ENCODE data around the gene PTGIS.

PTGIS gene

GRCh38 chr20:49595346-49595745, 27.4 kb upstream of the PTGIS start:
- DNase-seq, result no peak

GRCh38 chr20:49594931-49595315, 27.0 kb upstream of the PTGIS start:
- no peak for DNase-seq

DNA sequence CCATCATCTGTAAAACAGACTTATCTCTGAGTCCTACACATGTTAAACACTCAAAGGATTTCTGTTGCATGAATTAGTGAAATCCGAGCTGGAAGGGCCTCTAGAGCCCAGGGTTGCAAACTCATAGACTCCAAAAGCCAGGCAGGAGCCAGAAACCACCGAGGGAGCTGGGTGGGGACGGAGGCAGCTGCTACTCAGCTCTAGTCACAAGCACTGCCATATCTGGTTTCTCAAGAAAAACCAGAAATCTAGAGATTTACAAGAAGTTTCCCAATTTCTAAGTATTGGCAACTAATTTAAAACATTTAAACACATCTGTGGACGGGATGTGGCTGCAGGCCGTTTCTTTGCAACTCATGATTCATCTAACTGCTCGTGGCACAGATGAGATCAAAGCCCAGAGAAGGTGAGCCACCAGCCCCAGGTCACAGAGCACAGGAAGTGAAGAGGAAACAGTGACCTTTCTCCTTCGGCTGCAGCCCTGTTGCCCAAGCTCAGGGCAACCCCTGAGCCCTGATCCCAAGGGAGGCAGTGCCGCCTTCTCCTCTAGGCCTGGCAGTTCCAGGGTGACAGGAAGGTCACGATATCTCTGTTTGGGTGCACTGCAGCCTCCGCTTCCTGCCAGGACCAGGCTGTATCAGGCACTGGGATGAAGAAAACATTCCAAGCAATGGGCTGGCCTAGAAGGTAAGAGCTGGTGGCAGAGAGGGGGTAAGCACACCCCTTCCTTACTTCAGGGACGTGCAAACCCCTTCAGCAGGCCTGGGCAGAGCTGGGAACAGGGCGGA, 26.4 kb upstream of the PTGIS start:
- peak; percentile 85 for DNase-seq

DNA sequence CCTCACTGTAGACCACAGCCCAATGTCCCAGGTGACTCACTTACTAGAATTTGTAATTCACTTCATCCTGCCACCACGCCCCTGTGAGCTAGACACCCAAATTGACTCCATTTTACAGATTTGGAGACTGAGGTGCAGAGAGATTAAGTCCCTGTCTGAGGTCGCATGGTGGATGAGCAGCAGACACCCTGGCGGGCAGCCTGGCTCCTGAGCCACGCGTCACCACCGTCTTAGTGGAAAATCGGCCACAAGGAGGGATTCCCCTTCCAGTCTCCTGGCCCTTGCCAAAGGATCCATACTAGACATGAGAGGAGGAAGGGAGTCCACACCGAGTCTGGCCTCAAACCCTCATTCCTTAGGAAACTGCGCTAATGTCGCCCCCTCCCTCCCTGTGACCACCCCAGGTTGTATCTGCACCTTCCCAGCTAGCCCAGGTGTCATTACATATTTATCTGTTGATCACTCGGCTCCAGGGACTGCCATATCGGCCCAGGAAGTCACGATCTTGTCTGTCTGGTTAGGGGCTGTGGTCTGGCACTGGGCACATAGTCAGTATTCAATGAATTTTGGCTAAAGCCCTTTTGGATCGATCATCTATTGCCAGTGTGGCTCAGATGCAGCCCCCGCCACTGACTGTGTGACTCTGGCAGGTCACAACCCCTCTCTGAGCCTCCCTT, 25.7 kb upstream of the PTGIS start:
- no peak for DNase-seq

DNA sequence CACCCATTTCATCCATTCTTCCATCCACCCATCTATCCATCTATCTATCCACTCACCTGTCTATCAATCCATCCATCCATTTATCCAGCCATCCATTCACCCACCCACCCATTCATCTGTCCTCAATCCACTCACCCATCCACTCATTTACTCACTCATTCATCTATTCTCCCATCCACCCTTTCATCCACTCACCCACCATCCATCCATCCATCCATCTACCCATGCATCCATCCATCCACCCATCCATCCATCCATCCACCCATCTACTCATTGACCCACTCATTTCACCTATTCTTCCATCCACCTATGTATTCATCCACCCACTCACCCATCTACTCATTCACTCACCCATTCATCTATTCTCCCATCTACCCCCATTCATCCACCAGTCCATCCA, 24.2 kb upstream of the PTGIS start:
- DNase-seq, result no peak

GRCh38 chr20:49591217-49591865, 23.4 kb upstream of the PTGIS start:
- peak; percentile 47 for DNase-seq

DNA sequence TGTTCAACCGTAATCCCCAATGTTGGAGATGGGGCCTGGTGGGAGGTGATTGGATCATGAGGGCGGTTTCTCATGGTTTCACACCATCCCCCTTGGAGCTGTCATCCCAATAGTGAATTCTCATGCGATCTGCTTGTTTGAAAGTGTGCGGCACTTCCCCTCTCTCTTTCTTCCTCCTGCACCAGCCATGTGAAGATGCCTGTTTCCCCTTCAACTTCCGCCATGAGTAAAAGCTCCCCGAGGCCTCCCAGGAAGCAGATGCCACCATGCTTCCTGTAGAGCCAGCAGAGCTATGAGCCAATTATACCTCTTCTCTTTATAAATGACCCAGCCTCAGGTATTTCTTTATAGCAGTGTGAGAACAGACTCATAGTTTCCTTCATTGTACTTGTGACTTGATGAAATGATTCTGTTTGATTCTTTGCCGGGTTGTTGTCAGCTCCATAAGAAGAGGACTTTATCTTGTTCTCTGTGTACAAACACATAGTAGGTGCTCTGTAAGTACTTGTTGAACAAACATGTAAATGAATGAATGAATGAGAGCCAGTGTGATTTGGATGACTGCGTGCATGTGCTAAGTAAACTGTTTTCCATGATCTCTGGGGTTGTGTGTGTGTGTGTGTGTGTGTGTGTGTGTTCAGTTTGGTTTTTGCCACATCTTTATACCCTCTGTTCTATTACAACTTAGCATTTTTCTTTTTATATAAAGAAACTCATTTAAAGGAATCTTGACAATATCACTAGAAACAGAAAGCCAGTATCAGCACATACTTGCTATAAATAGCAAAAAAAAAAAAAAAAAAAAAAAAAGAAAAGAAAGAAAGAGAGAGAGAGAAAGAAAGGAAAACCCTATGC, 22.5 kb upstream of the PTGIS start:
- no peak for DNase-seq

DNA sequence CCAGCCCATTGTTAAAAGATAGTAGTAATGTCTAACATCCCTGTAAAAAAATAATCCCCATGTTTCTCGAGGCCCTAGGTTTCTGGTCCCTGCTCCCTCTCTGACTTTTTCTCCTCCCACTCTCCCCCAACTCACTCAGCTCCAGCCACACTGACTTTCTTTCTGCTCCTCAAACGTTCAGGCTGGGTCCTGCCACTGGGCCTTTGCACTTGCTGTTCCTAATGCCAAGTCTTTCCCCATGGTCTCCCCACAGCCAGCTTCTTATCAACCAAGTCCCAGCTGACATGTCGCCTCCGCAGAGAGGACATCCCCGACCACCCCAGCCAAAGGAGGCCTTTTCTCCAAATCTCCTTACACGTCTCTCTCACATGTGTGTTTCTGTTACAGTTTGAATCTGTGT, 21.8 kb upstream of the PTGIS start:
- DNase-seq, result no peak

DNA sequence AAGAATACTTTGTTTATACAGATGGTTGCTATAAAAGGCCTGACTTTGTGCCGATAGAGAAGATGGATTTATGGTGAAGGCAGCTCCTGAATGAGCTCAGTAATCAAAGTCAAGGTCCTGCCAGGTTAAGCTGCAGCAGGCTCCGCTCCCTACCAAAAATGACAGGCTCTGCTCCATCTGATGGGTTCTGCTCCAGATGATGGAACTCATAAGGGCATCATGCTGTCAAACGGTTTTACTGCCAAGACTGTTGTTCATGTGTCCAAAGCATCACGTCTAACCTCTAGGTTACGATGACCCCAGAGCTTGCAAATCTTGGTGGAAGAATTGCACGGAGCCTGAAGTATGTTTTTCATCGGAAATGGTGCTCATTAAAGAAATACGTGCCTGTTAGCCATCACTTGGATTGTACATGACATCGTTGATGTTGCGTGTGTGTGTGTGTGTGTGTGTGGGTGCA, 19.2 kb upstream of the PTGIS start:
- DNase-seq, result no peak

DNA sequence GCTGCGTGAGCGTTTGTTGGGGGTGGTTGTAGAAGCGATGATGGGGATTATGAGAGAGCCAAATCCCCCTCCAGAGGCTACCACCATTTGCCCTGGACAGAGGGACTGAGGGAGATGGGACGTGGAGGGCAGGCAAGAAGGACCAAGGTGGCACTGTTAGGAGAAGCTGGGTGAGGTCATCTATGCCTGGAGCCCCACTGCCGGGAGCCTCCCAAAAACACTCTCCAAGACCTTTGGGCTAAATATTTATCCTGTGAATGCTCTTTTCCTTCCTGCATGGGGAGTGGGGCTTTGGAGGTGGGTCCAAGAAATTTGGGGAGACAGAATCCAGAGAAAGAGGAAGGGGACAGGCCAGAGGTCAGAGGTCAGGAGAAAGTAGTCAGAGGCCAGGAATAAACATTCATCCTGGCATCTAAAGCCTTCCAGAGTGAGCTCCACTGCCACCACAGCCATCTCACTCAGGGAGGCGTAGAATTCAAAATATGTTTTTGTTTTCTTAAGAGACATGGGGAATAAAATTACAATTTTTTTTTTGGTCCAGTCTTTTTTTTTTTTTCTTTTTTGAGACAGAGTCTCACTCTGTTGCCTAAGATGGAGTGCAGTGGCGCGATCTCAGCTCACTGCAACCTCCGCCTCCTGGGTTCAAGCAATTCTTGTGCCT, 17.8 kb upstream of the PTGIS start:
- DNase-seq, result no peak

DNA sequence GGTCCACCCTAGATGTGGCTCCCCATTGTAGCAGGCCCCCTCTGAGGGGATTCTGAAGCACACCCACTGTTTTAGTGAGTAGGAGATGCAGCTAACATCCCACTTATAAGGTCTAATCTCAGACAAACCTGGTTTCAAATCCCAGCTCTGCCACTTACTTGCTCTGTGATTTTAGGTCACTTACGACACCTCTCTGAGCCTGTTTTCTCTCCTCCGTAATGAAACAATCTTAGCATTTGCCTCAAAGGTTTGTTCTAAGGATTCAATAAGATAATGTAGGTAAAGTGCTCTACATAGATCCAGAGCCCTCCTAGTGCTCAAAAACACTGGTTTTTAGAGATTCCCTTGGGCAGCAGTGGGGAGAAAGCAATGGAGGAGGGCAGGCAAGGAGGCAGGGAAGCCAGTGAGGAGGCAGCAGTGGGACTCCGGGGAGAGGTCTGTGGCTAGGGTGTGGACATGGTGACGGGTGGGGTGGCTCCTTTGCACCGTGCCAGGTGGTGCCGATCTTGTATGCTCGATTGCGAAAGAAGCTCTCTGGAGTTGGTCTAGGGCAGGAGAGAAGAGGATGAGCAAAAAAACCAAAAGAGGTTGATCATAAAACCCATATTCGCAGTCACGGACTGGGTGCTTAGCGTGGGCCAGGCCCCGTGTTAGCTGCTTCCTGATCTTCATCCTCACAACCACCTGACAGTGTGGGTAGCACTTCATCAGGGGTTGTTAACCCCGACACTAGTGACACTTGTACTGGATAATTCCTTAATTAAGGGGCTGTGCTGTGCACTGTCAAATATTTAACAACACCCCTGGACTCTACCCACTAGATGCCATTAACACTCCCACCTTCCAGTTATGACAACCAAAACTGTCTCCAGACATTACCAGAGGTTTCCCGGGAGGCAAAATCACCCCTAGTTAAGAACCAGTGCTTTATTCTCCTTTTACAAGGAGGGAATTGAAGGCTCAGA, 16.8 kb upstream of the PTGIS start:
- DNase-seq, result no peak

- DNase-seq, result peak; percentile 91
Observed at GRCh38 chr20:49583669-49584417, 15.9 kb upstream of the PTGIS start.

GRCh38 chr20:49583343-49583668, 15.4 kb upstream of the PTGIS start:
- DNase-seq, result no peak

DNA sequence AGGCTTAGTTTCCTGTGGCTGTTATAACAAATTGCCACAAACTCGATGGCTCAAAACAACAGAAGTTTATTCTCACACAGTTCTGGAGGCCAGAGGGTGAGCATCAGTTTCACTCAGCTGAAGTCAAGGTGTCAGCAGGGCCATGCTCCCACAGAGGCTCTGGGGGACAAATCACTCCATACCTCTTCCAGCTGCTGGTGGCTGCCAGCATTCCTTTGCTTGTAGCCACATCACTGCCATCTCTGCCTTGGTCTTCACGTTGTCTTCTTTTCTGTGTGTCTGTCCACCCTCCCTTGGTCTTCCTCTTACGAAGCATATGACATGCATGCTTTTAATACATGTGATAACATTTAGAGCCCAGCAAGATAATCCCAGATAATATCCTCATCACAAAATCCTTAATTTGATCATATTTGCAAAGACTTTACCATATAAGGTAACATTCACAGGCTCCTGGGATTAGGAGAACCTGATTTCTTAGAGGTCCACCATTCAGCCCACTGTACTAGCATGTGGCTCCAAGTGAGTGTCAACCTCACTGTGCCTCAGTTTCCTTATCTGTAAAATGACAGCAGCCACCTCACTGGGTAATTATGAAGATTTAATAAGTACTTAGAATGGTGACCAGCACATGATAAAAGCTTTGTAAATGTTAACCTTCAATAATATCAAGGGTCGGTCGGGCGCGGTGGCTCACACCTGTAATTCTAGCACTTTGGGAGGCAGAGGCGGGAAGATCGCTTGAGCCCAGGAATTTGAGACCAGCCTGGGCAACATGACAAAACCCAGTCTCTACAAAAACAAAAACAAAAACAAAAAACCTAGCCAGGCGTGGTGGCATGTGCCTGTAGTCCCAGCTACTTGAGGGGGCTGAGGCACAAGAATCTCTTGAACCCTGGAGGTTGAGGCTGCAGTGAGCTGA, 14.7 kb upstream of the PTGIS start:
- DNase-seq, result no peak

- DNase-seq, result no peak
Observed at GRCh38 chr20:49581482-49581881, 13.5 kb upstream of the PTGIS start.

DNA sequence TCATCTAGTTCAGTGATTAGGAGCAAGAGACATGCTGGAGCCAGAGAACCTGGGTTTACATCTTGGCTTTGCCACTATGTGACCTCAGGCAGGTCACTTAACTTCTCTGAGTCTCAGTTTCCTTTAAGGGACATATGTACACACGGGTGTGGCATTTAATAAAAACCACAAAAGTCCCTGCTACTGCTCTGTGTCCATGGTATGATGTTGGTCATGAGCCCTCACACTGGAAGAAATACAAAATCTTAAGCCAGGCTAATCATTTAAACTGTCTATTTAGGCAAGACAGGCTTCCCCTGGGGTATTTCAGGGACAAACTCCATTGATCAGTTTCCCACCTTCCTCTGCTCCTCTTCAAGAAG, 12.9 kb upstream of the PTGIS start:
- DNase-seq, result no peak

DNA sequence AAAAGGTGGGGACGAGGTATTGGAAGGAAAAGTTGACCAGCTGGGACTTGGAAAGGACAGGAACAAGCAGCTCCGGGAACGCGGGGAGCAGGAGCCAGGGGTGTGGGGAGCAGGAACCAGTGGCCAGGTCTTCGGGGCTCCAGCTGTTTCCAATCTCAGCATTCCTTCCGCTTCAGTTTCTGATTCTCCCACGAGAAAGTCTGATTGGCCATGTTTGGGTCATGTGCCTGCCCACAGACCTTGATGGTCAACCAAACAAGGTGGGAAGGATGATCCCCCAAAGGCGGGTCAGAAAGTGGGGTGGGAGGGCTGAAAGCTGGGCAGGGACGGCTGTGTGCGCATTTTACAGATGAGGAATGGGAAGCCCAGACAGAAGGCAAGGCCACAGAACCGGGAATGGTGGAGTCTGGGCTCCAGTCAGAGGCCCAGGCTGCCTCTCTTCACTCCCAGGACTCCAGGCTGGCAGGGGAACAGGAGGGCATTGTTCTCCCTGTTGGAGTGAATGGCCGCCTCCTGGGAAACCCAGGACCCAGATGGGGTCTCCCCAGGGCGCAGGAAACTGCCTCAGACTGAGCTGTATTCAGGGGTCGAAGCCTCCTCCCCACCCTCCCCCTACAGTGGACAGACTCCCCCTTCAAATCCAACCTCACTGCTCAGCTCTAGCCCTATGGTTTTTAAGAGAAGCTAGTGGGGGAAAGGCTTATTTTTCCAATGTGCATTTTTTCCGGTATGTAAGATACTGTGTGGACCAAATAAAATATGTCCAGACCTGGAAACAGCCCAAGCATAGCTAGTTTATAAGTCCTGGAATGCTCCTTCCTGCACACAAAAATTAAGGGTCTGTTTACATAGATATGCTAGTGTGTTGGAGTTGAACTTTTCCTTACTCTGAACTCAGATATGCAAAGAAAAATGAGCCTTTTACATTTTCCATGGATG, 12.2 kb upstream of the PTGIS start:
- peak; percentile 72 for DNase-seq

DNA sequence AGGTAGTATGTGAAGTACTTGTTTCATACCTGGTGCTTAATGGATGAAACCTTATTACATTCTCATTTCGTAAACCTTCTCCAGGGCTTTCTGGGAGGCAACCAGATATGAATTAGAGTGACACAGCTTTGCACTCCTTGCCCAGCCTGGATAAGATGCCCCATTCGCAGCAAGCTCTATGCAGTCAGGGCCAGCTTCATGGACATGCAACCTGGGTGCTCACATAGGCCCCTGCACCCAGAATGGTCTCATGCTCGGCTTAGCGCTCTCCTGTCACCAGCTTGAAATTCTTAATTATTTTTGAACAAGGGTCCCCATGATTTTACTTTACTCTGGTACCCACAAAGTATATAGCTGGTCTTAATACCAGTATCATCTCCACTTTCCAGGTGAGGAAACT, 11.3 kb upstream of the PTGIS start:
- DNase-seq, result no peak

Measured in right hindlimb (tissue), 1 donor.